HL-60 (cell line): ENCODE data around the gene TMSB10.

ENCODE experiments used
- CTCF ChIP-seq: IDR thresholded peaks from one replicate; pipeline ENCODE4 v1.5.1; 2011; ENCODE audit warnings: low read length, control low read depth, inconsistent platforms; ENCODE audit not compliant: insufficient read depth
- REST ChIP-seq: IDR thresholded peaks from 2 replicates; pipeline ENCODE4 v1.6.1; 2012; ENCODE audit warnings: low read depth; ENCODE audit not compliant: insufficient replicate concordance

- TF ChIP-seq CTCF = no peak
- TF ChIP-seq REST = no peak
Observed at GRCh38 chr2:84942166-84942565, 36.7 kb downstream of the TMSB10 start.
